H1 (cell line): ENCODE measurements around the gene BABAM2. TPM values are rescaled to one million over a fixed set of nuclear protein-coding genes. Genes with fewer than 3 reads are reported as not detected.

ENCODE experiments used
- CTCF ChIA-PET: fragments of 300-600 bp; sonication (Branson Sonifier 250); formaldehyde crosslinking; loops from one replicate; lab custom pipeline; 2021; ENCODE audit not compliant: partially characterized antibody; lab: Charles Lee
- POLR2A ChIA-PET: fragments of 300-600 bp; sonication (Branson Sonifier 250); formaldehyde crosslinking; loops from one replicate; lab custom pipeline; 2021; ENCODE audit warnings: inconsistent platforms; ENCODE audit not compliant: partially characterized antibody; lab: Charles Lee
- DNase-seq, 2 experiments: peaks; one replicate each; pipeline versions ENCODE4 v3.0.0 to v3.0.0-alpha.2; 2010 to 2022; ENCODE audit warnings: low spot score in 2 of 2, low read depth in 1 of 2, mixed read lengths in 1 of 2
- FAIRE-seq: peaks from 2 replicates; lab custom pipeline; 2011; peaks lifted over from hg19 to GRCh38; lab: Jason Lieb, UNC
- H2AFZ ChIP-seq: 2 replicates; pipeline ENCODE4 v1.8.1; 2012; ENCODE audit warnings: low read length, inconsistent platforms
- H2AK5ac ChIP-seq: 2 replicates; pipeline ENCODE4 v1.6.1; 2013; ENCODE audit warnings: low read depth, low read length
- H2BK120ac ChIP-seq: replicated peaks from 2 replicates; pipeline ENCODE3; 2013; ENCODE audit warnings: low read depth, low read length, inconsistent platforms
- H2BK12ac ChIP-seq: 2 replicates; pipeline ENCODE4 v1.6.1; 2013; ENCODE audit warnings: low read depth, low read length
- H2BK15ac ChIP-seq: 2 replicates; pipeline ENCODE4 v1.6.1; 2013; ENCODE audit warnings: low read length
- H2BK20ac ChIP-seq: 2 replicates; pipeline ENCODE4 v1.6.1; 2013; ENCODE audit warnings: low read length
- H2BK5ac ChIP-seq: 2 replicates; pipeline ENCODE4 v1.6.1; 2013; ENCODE audit warnings: low read depth, low read length
- H3K14ac ChIP-seq: 2 replicates; pipeline ENCODE4 v1.6.1; 2013; ENCODE audit warnings: inconsistent platforms; ENCODE audit not compliant: insufficient read length
- H3K18ac ChIP-seq: 2 replicates; pipeline ENCODE4 v1.6.1; 2013; ENCODE audit warnings: low read length; ENCODE audit errors: extremely low read depth
- H3K23ac ChIP-seq: 2 replicates; pipeline ENCODE4 v1.6.1; 2013; ENCODE audit warnings: inconsistent platforms; ENCODE audit not compliant: insufficient read length
- H3K23me2 ChIP-seq: 2 replicates; pipeline ENCODE4 v1.6.1; 2013; ENCODE audit warnings: low read depth, low read length
- H3K27ac ChIP-seq: 2 replicates; pipeline ENCODE4 v1.6.1; 2011; ENCODE audit warnings: low read depth, low read length, inconsistent platforms
- H3K27me3 ChIP-seq, 4 experiments: replicated peaks in 1 of 4; 1 replicate in 1 of 4; 2 replicates in 3 of 4; pipeline versions ENCODE4 v1.6.1 to v1.8.1; 2011 to 2013; ENCODE audit warnings: low read length in 3 of 4, mild to moderate bottlenecking in 3 of 4, inconsistent platforms in 2 of 4, mixed read lengths in 2 of 4, moderate library complexity in 1 of 4; ENCODE audit not compliant: control insufficient read depth in 3 of 4, insufficient read depth in 3 of 4; ENCODE audit errors: extremely low read depth in 1 of 4
- H3K36me3 ChIP-seq, 4 experiments: 2 replicates each; pipeline versions ENCODE4 v1.6.1 to v1.8.1; 2011 to 2013; ENCODE audit warnings: mild to moderate bottlenecking in 4 of 4, low read length in 3 of 4, moderate library complexity in 2 of 4, control low read depth in 1 of 4, inconsistent platforms in 1 of 4; ENCODE audit not compliant: insufficient read depth in 4 of 4, control insufficient read depth in 2 of 4
- H3K4ac ChIP-seq: replicated peaks from 2 replicates; pipeline ENCODE3; 2013; ENCODE audit warnings: low read length, low read depth, mixed read lengths, inconsistent platforms; ENCODE audit not compliant: insufficient read length
- H3K4me1 ChIP-seq, 4 experiments: replicated peaks in 1 of 4; 1 replicate in 1 of 4; 2 replicates in 3 of 4; pipeline versions ENCODE4 v1.6.1 to v1.8.1; 2011 to 2013; ENCODE audit warnings: low read length in 3 of 4, inconsistent platforms in 2 of 4, mixed read lengths in 1 of 4; ENCODE audit not compliant: insufficient read depth in 4 of 4, control insufficient read depth in 3 of 4
- H3K4me2 ChIP-seq, 2 experiments: 2 replicates each; pipeline versions ENCODE4 v1.6.1 to v1.8.1; 2011 to 2013; ENCODE audit warnings: low read depth in 2 of 2, low read length in 2 of 2, control low read depth in 1 of 2, inconsistent platforms in 1 of 2, mild to moderate bottlenecking in 1 of 2; ENCODE audit not compliant: insufficient read depth in 1 of 2
- H3K4me3 ChIP-seq, 4 experiments: fragments of 200-600, 300-600 bp in 1 of 4; sonication (generic), shearing (Covaris generic), sonication (Bioruptor Twin) in 1 of 4; 2 replicates each; pipeline versions ENCODE4 v1.5.1 to v1.8.1; 2011 to 2016; ENCODE audit warnings: low read length in 4 of 4, low read depth in 3 of 4, control low read depth in 2 of 4, inconsistent platforms in 2 of 4, mild to moderate bottlenecking in 2 of 4, mixed read lengths in 1 of 4, moderate library complexity in 1 of 4; ENCODE audit not compliant: insufficient read depth in 2 of 4; ENCODE audit errors: extremely low read depth in 1 of 4
- H3K56ac ChIP-seq: replicated peaks from 2 replicates; pipeline ENCODE3; 2013; ENCODE audit warnings: low read depth, mild to moderate bottlenecking, mixed read lengths, low read length, inconsistent platforms; ENCODE audit not compliant: insufficient read length
- H3K79me1 ChIP-seq: 2 replicates; pipeline ENCODE4 v1.6.1; 2013; ENCODE audit warnings: low read depth, low read length, control low read depth
- H3K79me2 ChIP-seq, 2 experiments: 2 replicates each; pipeline versions ENCODE4 v1.6.1 to v1.8.1; 2012 to 2013; ENCODE audit warnings: low read length in 2 of 2, mild to moderate bottlenecking in 2 of 2, inconsistent platforms in 1 of 2; ENCODE audit not compliant: insufficient read depth in 2 of 2, control insufficient read depth in 1 of 2
- H3K9ac ChIP-seq, 4 experiments: replicated peaks in 1 of 4; 1 replicate in 1 of 4; 2 replicates in 3 of 4; pipeline versions ENCODE4 v1.6.1 to v1.8.1; 2011 to 2013; ENCODE audit warnings: low read depth in 3 of 4, low read length in 3 of 4, control low read depth in 2 of 4, mild to moderate bottlenecking in 2 of 4, moderate library complexity in 2 of 4, inconsistent platforms in 1 of 4; ENCODE audit errors: extremely low read depth in 1 of 4
- H3K9me3 ChIP-seq, 2 experiments: 2 replicates each; pipeline versions ENCODE4 v1.6.1 to v1.8.1; 2012 to 2013; ENCODE audit warnings: mild to moderate bottlenecking in 2 of 2, moderate library complexity in 2 of 2, control low read depth in 1 of 2, inconsistent platforms in 1 of 2, low read depth in 1 of 2, low read length in 1 of 2, mixed read lengths in 1 of 2; ENCODE audit not compliant: insufficient read depth in 2 of 2
- H4K20me1 ChIP-seq, 2 experiments: replicated peaks in 1 of 2; 2 replicates each; pipeline versions ENCODE3 to v1.8.1; 2011 to 2013; ENCODE audit warnings: inconsistent platforms in 2 of 2, low read length in 2 of 2, mild to moderate bottlenecking in 1 of 2; ENCODE audit not compliant: insufficient read depth in 2 of 2, control insufficient read depth in 1 of 2
- H4K5ac ChIP-seq: 2 replicates; pipeline ENCODE4 v1.6.1; 2013; ENCODE audit warnings: low read length, low read depth, mixed read lengths, inconsistent platforms; ENCODE audit not compliant: insufficient read length
- H4K8ac ChIP-seq: 2 replicates; pipeline ENCODE4 v1.8.0; 2013; ENCODE audit warnings: mild to moderate bottlenecking, moderate library complexity, low read length, inconsistent platforms; ENCODE audit not compliant: insufficient read depth; ENCODE audit errors: extremely low read depth
- H4K91ac ChIP-seq: replicated peaks from 2 replicates; pipeline ENCODE3; 2013; ENCODE audit warnings: low read length, mixed read lengths, inconsistent platforms; ENCODE audit not compliant: insufficient read length
- NRF1 ChIP-seq: IDR thresholded peaks from 2 replicates; pipeline ENCODE4 v1.6.1; 2011; ENCODE audit warnings: mild to moderate bottlenecking, low read depth, low read length, improper control_type of control experiment
- RFX5 ChIP-seq: IDR thresholded peaks from 2 replicates; pipeline ENCODE4 v1.6.1; 2011; ENCODE audit warnings: low read depth, low read length, improper control_type of control experiment, borderline replicate concordance
- TAF7 ChIP-seq: optimal IDR thresholded peaks from 2 replicates; pipeline ENCODE3; 2011; ENCODE audit warnings: low read depth, mild to moderate bottlenecking, inconsistent platforms, low read length, moderate library complexity, borderline replicate concordance
- TEAD4 ChIP-seq: IDR thresholded peaks from 2 replicates; pipeline ENCODE4 v1.6.1; 2012; ENCODE audit warnings: low read depth, low read length, inconsistent platforms, mixed read lengths
- WGBS, 2 experiments: shearing (Covaris generic) in 1 of 2; methylation state at CpG; one replicate each; pipeline versions ENCODE4 v1.1.6 to v1.1.7; 2013 to 2015; ENCODE audit warnings: low lambda C conversion rate in 2 of 2, mixed read lengths in 2 of 2, inconsistent platforms in 1 of 2, low coverage in 1 of 2, missing lambda C conversion rate in 1 of 2; ENCODE audit not compliant: insufficient replicate concordance in 2 of 2, insufficient coverage in 1 of 2, insufficient read length in 1 of 2; ENCODE audit errors: extremely low coverage in 1 of 2, missing lambda C conversion rate in 1 of 2; 5-methylcytosine and 5-hydroxymethylcytosine counted together
- polyA plus RNA-seq, 7 experiments: library from polyadenylated mRNA; depleted of rRNA in 3 of 7; stranded (reverse) in 5 of 7; unstranded in 2 of 7; fragments of >200 nt in 5 of 7; fragments of 200-250 nt in 2 of 7; gene quantifications; 1 replicate in 5 of 7; 2 replicates in 1 of 7; 4 replicates in 1 of 7; pipeline versions ENCODE4 v1.2.1 to v1.2.3, GENCODE V29; 2011 to 2013; ENCODE audit warnings: missing spikeins in 2 of 7, mixed read lengths in 2 of 7
- total RNA-seq: library from RNA; stranded (reverse); fragmentation: NEBNext Ultra II Directional; extraction: Animal tissue kit (Norgen Biotek cat#: 25700); gene quantifications from 2 replicates; pipeline ENCODE4 v1.2.1, GENCODE V29; 2021

The BABAM2 gene
- total and polyA plus RNA-seq, 2 of the 8 experiments (the other 6 are each of a cell fraction or from before 2014, with no cell fraction given) = 15.8 to 20.9 TPM

DNA sequence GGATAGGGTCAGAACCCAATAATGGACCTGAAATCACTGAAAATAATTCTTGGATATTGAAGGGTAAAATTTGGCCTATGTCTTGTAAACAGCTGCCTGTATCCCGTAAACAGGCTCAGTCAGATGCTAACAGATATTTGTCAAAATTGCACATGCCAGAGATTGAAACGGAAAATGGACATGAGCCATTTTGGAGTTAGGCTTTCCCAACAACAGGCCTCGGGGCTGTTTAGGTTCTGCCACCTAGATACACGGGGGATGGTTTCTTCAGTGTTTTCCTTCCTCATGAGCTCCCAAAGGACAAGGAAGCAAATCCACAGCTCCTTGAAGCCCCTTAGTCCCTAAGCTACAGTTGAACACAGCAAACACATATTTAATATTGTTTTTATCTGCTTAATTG is 297.9 kb downstream of the BABAM2 start:
- Histone ChIP-seq H3K4me3 (no peak overlapping the region), H4K8ac (no peak overlapping the region), H4K5ac (no peak overlapping the region), H2BK15ac (no peak overlapping the region), H3K14ac (no peak overlapping the region), H4K91ac (no peak overlapping the region), H2BK20ac (no peak overlapping the region), H3K9me3 (no peaks in the 10 kb centered on the region), H2BK12ac (no peak overlapping the region), H3K23me2 (no peaks in the 10 kb centered on the region; the same call in 1 of the 2 replicates), H3K4me2 (no peak overlapping the region), H3K56ac (no peak overlapping the region), H2AK5ac (no peak overlapping the region), H4K20me1 (no peaks in the 10 kb centered on the region), H3K9ac (no peak overlapping the region; a peak in 1 of 7 replicates), H2BK5ac (no peak overlapping the region), H3K79me1 (no peaks in the 10 kb centered on the region), H3K23ac (no peak overlapping the region), H2BK120ac (no peak overlapping the region), H3K36me3 (no peaks in the 10 kb centered on the region), H3K27ac (no peak overlapping the region), H3K4me1 (no peaks in the 10 kb centered on the region), H3K27me3 (no peaks in the 10 kb centered on the region), H3K79me2 (no peaks in the 10 kb centered on the region), H2AFZ (no peak overlapping the region), H3K18ac (no peak overlapping the region), H3K4ac (no peak overlapping the region)
- 98% methylated on average over 4 of the region's 4 CpGs; no CpG with 5 or more reads in 1 of the 2 experiments for WGBS, 2 experiments
- FAIRE-seq (no peak), DNase-seq (no peak)
- ChIA-PET POLR2A (no interaction called here), CTCF (no interaction called here)
- TF ChIP-seq TAF7 (no peak), NRF1 (no peak), RFX5 (no peak), TEAD4 (no peak)
